WTC11 (cell line): ENCODE data around the gene ARMC2.

Experiments used
- ATF1 ChIP-seq: sonication (generic); formaldehyde crosslinking; IDR thresholded peaks from 2 replicates; pipeline ENCODE4 v1.8.1; 2023; ENCODE audit warnings: mild to moderate bottlenecking, moderate library complexity, missing genetic modification reagents
- CREM ChIP-seq: sonication (generic); formaldehyde crosslinking; IDR thresholded peaks from 2 replicates; pipeline ENCODE4 v1.8.1; 2022; ENCODE audit warnings: mild to moderate bottlenecking, missing genetic modification reagents, moderate library complexity
- CTCF ChIP-seq: fragments of 200-600 bp; IDR thresholded peaks from 2 replicates; pipeline ENCODE4 v1.8.0; 2022; ENCODE audit warnings: antibody characterized with exemption
- ELF4 ChIP-seq: sonication (generic); formaldehyde crosslinking; IDR thresholded peaks from 2 replicates; pipeline ENCODE4 v1.8.1; 2022; ENCODE audit warnings: low read depth, mild to moderate bottlenecking, moderate library complexity, missing genetic modification reagents
- ETV6 ChIP-seq: sonication (generic); formaldehyde crosslinking; IDR thresholded peaks from 2 replicates; pipeline ENCODE4 v1.8.1; 2022; ENCODE audit warnings: mild to moderate bottlenecking, missing genetic modification reagents
- FOXJ3 ChIP-seq: sonication (generic); formaldehyde crosslinking; IDR thresholded peaks from 2 replicates; pipeline ENCODE4 v1.9.0; 2021; ENCODE audit warnings: missing genetic modification reagents, mild to moderate bottlenecking, borderline replicate concordance
- GABPB1 ChIP-seq: sonication (generic); formaldehyde crosslinking; IDR thresholded peaks from 2 replicates; pipeline ENCODE4 v1.8.1; 2023; ENCODE audit warnings: mild to moderate bottlenecking, missing genetic modification reagents
- NFYB ChIP-seq: sonication (generic); formaldehyde crosslinking; conservative IDR thresholded peaks from 2 replicates; pipeline ENCODE4 v1.8.0; 2022; ENCODE audit warnings: low read depth, missing genetic modification reagents
- NR1H2 ChIP-seq: sonication (generic); formaldehyde crosslinking; IDR thresholded peaks from 2 replicates; pipeline ENCODE4 v1.9.0; 2021; ENCODE audit warnings: mild to moderate bottlenecking, moderate library complexity, missing genetic modification reagents
- SP1 ChIP-seq: sonication (generic); formaldehyde crosslinking; conservative IDR thresholded peaks from 2 replicates; pipeline ENCODE4 v1.8.1; 2022; ENCODE audit warnings: missing genetic modification reagents
- ZNF138 ChIP-seq: sonication (generic); formaldehyde crosslinking; conservative IDR thresholded peaks from 2 replicates; pipeline ENCODE4 v1.8.1; 2022; ENCODE audit warnings: mild to moderate bottlenecking, moderate library complexity, missing genetic modification reagents
- TF ChIP-seq, protein P1 (sequence below): sonication (generic); formaldehyde crosslinking; IDR thresholded peaks from 2 replicates; pipeline ENCODE4 v1.8.0; 2022; ENCODE audit warnings: missing genetic modification reagents
- TF ChIP-seq, protein P2 (sequence below): fragments of 250-450 bp; sonication (Bioruptor Pico); IDR thresholded peaks from 2 replicates; pipeline ENCODE4 v1.9.0; 2021; ENCODE audit warnings: moderate library complexity, mild to moderate bottlenecking, inconsistent platforms, borderline replicate concordance

DNA sequence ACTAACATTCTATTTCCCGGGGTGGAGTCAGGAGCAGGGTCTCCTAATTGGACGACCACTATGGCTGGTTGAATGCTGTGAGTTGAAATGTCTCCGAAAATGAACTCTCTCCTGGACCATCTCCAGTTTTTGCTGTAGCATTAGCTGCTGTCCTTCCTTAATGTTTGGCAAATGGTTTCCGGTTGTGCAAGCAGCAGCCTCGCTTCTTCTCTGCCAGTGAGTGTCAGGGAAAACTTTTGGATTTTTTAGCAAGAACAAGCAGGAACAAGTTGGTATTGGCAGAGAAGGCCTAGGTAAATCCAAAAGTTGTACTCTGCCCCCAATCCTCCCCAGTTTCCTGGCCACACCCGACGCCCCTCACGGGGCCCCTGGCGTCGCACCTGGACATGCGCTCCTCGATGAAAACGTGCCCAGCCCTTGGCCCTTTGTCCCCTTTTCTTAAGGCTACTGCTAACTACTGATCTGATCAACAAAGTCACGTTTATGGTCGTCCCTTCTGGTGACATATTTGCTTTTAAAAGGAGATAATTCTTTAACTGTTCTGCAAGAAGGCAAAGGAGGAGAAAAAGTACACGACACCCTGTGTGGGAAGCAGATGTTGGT lies 103.2 kb downstream of the ARMC2 start:
- TF ChIP-seq CTCF (no peak), CREM (CRISPR knock-in tag) (no peak), GABPB1 (CRISPR knock-in tag) (no peak), ATF1 (CRISPR knock-in tag) (no peak), ZNF138 (no peak), SP1 (CRISPR knock-in tag) (no peak), NFYB (CRISPR knock-in tag) (no peak), FOXJ3 (CRISPR knock-in tag) (no peak), ELF4 (no peak), NR1H2 (CRISPR knock-in tag) (no peak), ETV6 (CRISPR knock-in tag) (no peak)
- TF ChIP-seq, protein P1, sequence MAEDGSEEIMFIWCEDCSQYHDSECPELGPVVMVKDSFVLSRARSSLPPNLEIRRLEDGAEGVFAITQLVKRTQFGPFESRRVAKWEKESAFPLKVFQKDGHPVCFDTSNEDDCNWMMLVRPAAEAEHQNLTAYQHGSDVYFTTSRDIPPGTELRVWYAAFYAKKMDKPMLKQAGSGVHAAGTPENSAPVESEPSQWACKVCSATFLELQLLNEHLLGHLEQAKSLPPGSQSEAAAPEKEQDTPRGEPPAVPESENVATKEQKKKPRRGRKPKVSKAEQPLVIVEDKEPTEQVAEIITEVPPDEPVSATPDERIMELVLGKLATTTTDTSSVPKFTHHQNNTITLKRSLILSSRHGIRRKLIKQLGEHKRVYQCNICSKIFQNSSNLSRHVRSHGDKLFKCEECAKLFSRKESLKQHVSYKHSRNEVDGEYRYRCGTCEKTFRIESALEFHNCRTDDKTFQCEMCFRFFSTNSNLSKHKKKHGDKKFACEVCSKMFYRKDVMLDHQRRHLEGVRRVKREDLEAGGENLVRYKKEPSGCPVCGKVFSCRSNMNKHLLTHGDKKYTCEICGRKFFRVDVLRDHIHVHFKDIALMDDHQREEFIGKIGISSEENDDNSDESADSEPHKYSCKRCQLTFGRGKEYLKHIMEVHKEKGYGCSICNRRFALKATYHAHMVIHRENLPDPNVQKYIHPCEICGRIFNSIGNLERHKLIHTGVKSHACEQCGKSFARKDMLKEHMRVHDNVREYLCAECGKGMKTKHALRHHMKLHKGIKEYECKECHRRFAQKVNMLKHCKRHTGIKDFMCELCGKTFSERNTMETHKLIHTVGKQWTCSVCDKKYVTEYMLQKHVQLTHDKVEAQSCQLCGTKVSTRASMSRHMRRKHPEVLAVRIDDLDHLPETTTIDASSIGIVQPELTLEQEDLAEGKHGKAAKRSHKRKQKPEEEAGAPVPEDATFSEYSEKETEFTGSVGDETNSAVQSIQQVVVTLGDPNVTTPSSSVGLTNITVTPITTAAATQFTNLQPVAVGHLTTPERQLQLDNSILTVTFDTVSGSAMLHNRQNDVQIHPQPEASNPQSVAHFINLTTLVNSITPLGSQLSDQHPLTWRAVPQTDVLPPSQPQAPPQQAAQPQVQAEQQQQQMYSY (CRISPR knock-in tag) = no peak
- TF ChIP-seq, protein P2, sequence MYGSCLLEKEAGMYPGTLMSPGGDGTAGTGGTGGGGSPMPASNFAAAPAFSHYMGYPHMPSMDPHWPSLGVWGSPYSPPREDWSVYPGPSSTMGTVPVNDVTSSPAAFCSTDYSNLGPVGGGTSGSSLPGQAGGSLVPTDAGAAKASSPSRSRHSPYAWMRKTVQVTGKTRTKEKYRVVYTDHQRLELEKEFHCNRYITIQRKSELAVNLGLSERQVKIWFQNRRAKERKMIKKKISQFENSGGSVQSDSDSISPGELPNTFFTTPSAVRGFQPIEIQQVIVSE (CRISPR knock-in tag) = no peak
